ENCODE measurements around the gene SIPA1L2.

Gene SIPA1L2

GRCh38 chr1:232630047-232630893 lies at the start of gene SIPA1L2:
Gene SIPA1L2, minus strand, starts transcription at chr1:232630133. Its CDS starts 114,794 bp downstream, at chr1:232515339.
- no peak for TF ChIP-seq Cebpa-rat (IDR thresholded peaks at IDR 0.05)
- Histone ChIP-seq H4K20me1 (peaks cover 0 to 44% (median 12%) of the 10 kb centered on the region in 11 experiments; a peak in 12 of 22 replicates), H3K4me3 (peak within 1 kb of the TSS; percentile 76 to 90 (median 84)), H3K4me2 (peak within 1 kb of the TSS; percentile 85 to 99 (median 93)), H3K27me3 (peaks cover 0 to 32% (median 23%) of the 10 kb centered on the region in 11 experiments; a peak in 19 of 22 replicates), H3K27ac (peak within 1 kb of the TSS; percentile 51 to 78 (median 65); a peak in 21 of 22 replicates), H3K36me3 (no peaks in the 10 kb centered on the region), H3K4me1 (peaks cover 23 to 58% (median 31%) of the 10 kb centered on the region in 10 experiments), H3K9ac (peak within 1 kb of the TSS; percentile 68 to 86 (median 79)), H3K9me3 (replicated peaks in 1 of 11) (no peaks in the 10 kb centered on the region)

GRCh38 chr1:232678185-232678886 lies 48.4 kb upstream of the SIPA1L2 start:
- H3K36me3 ChIP-seq = no peaks in the 10 kb centered on the region
- no peak overlapping the region for H3K4me3 ChIP-seq
- H3K27ac ChIP-seq = no peak overlapping the region
- peaks cover 0 to 9% (median 1%) of the 10 kb centered on the region in 10 experiments; a peak in 7 of 20 replicates for H3K4me1 ChIP-seq
- no peak for TF ChIP-seq Cebpa-rat (IDR thresholded peaks at IDR 0.05)
- H4K20me1 ChIP-seq = no peaks in the 10 kb centered on the region
- H3K9me3 ChIP-seq (replicated peaks in 1 of 11) = peaks cover 14 to 52% (median 35%) of the 10 kb centered on the region in 11 experiments; a peak in 21 of 22 replicates
- H3K4me2 ChIP-seq = no peak overlapping the region
- no peak overlapping the region for H3K9ac ChIP-seq
- H3K27me3 ChIP-seq = no peaks in the 10 kb centered on the region

- H3K4me2 ChIP-seq = no peak overlapping the region
- H3K27me3 ChIP-seq = no peaks in the 10 kb centered on the region
- H4K20me1 ChIP-seq = no peaks in the 10 kb centered on the region
- H3K36me3 ChIP-seq = no peaks in the 10 kb centered on the region
- no peak overlapping the region for H3K4me3 ChIP-seq
- no peak for TF ChIP-seq Cebpa-rat (IDR thresholded peaks at IDR 0.05)
- H3K27ac ChIP-seq = no peak overlapping the region
- H3K4me1 ChIP-seq = peaks cover 0 to 14% (median 8%) of the 10 kb centered on the region in 10 experiments; a peak in 13 of 20 replicates
- H3K9ac ChIP-seq = no peak overlapping the region
- peaks cover 14 to 63% (median 45%) of the 10 kb centered on the region in 11 experiments; a peak in 21 of 22 replicates for H3K9me3 ChIP-seq (replicated peaks in 1 of 11)
Observed at GRCh38 chr1:232676307-232676706, 46.4 kb upstream of the SIPA1L2 start.

- H3K9me3 ChIP-seq (replicated peaks in 1 of 11) = peaks cover 14 to 61% (median 42%) of the 10 kb centered on the region in 11 experiments; a peak in 21 of 22 replicates
- peaks cover 0 to 14% (median 8%) of the 10 kb centered on the region in 10 experiments; a peak in 13 of 20 replicates for H3K4me1 ChIP-seq
- TF ChIP-seq Cebpa-rat (IDR thresholded peaks at IDR 0.05) = no peak
- no peak overlapping the region for H3K4me2 ChIP-seq
- no peak overlapping the region for H3K4me3 ChIP-seq
- H3K9ac ChIP-seq = no peak overlapping the region
- H3K27ac ChIP-seq = no peak overlapping the region
- H3K36me3 ChIP-seq = no peaks in the 10 kb centered on the region
- H3K27me3 ChIP-seq = no peaks in the 10 kb centered on the region
- H4K20me1 ChIP-seq = no peaks in the 10 kb centered on the region
Observed at GRCh38 chr1:232675898-232676297, 46.0 kb upstream of the SIPA1L2 start.

- Histone ChIP-seq H3K36me3 (no peaks in the 10 kb centered on the region), H3K4me1 (peaks cover 0 to 14% (median 8%) of the 10 kb centered on the region in 10 experiments; a peak in 13 of 20 replicates), H3K4me3 (no peak overlapping the region), H3K4me2 (no peak overlapping the region), H4K20me1 (no peaks in the 10 kb centered on the region), H3K27ac (no peak overlapping the region), H3K9me3 (replicated peaks in 1 of 11) (peaks cover 14 to 54% (median 36%) of the 10 kb centered on the region in 11 experiments; a peak in 21 of 22 replicates), H3K27me3 (no peaks in the 10 kb centered on the region), H3K9ac (no peak overlapping the region)
- no peak for TF ChIP-seq Cebpa-rat (IDR thresholded peaks at IDR 0.05)
Observed at GRCh38 chr1:232675260-232675659, 45.3 kb upstream of the SIPA1L2 start.

- no peak overlapping the region for H3K9ac ChIP-seq
- H4K20me1 ChIP-seq = no peaks in the 10 kb centered on the region
- H3K9me3 ChIP-seq (replicated peaks in 1 of 11) = peaks cover 9 to 51% (median 24%) of the 10 kb centered on the region in 11 experiments; a peak in 21 of 22 replicates
- no peak for TF ChIP-seq Cebpa-rat (IDR thresholded peaks at IDR 0.05)
- H3K27me3 ChIP-seq = no peaks in the 10 kb centered on the region
- H3K4me2 ChIP-seq = peak overlapping the region in 8 of 11 experiments; percentile 3 to 36 (median 28); a peak in 9 of 22 replicates
- H3K36me3 ChIP-seq = no peaks in the 10 kb centered on the region
- peaks cover 0 to 18% (median 11%) of the 10 kb centered on the region in 10 experiments; a peak in 14 of 20 replicates for H3K4me1 ChIP-seq
- H3K27ac ChIP-seq = no peak overlapping the region
- no peak overlapping the region for H3K4me3 ChIP-seq
Observed at GRCh38 chr1:232673256-232673655, 43.3 kb upstream of the SIPA1L2 start.

GRCh38 chr1:232669981-232670747 lies 40.2 kb upstream of the SIPA1L2 start:
- H3K27me3 ChIP-seq = no peaks in the 10 kb centered on the region
- H3K4me1 ChIP-seq = peaks cover 12 to 29% (median 25%) of the 10 kb centered on the region in 10 experiments
- H3K9ac ChIP-seq = no peak overlapping the region
- H3K36me3 ChIP-seq = no peaks in the 10 kb centered on the region
- no peak for TF ChIP-seq Cebpa-rat (IDR thresholded peaks at IDR 0.05)
- no peak overlapping the region for H3K27ac ChIP-seq
- H3K4me2 ChIP-seq = no peak overlapping the region
- no peaks in the 10 kb centered on the region for H4K20me1 ChIP-seq
- H3K9me3 ChIP-seq (replicated peaks in 1 of 11) = peaks cover 2 to 28% (median 15%) of the 10 kb centered on the region in 11 experiments; a peak in 19 of 22 replicates
- H3K4me3 ChIP-seq = no peak overlapping the region

GRCh38 chr1:232667778-232668165 lies 37.8 kb upstream of the SIPA1L2 start:
- Histone ChIP-seq H3K4me2 (peak overlapping the region; percentile 17 to 69 (median 55); a peak in 21 of 22 replicates), H3K4me1 (peaks cover 12 to 23% (median 18%) of the 10 kb centered on the region in 10 experiments), H4K20me1 (no peaks in the 10 kb centered on the region), H3K27me3 (no peaks in the 10 kb centered on the region), H3K36me3 (no peaks in the 10 kb centered on the region), H3K27ac (peak overlapping the region in 5 of 11 experiments; percentile 7 to 59 (median 39); a peak in 6 of 22 replicates), H3K9me3 (replicated peaks in 1 of 11) (peaks cover 0 to 11% (median 5%) of the 10 kb centered on the region in 11 experiments; a peak in 15 of 22 replicates), H3K4me3 (peak overlapping the region in 1 of 10 experiments; percentile 11; a peak in 1 of 20 replicates), H3K9ac (no peak overlapping the region)
- TF ChIP-seq Cebpa-rat (IDR thresholded peaks at IDR 0.05) = no peak
